SK-N-SH (cell line): ENCODE measurements around the gene GRIN2A. TPM values are rescaled to one million over a fixed set of nuclear protein-coding genes. Genes with fewer than 3 reads are reported as not detected.

Experiments
- CTCF ChIA-PET: fragments of 300-600, 350-600 bp; formaldehyde crosslinking; extraction: SDS; loops from one replicate; lab custom pipeline; 2021; lab: Yijun Ruan, JAX
- POLR2A ChIA-PET: fragments of 350-600 bp; sonication (Branson Sonifier 250); formaldehyde crosslinking; extraction: SDS; loops from one replicate; lab custom pipeline; 2020; ENCODE audit warnings: antibody characterized with exemption, inconsistent platforms; lab: Yijun Ruan, JAX
- DNase-seq: peaks from one replicate; pipeline ENCODE4 v3.0.0; 2012
- H2AFZ ChIP-seq: fragments of 200-600 bp; sonication (generic); 2 replicates; pipeline ENCODE4 v1.8.1; 2016; ENCODE audit warnings: antibody characterized with exemption, mild to moderate bottlenecking, low read depth
- H3F3A ChIP-seq: fragments of 200-600 bp; sonication (generic); replicated peaks from 2 replicates; pipeline ENCODE3; 2016; ENCODE audit warnings: antibody characterized with exemption, mild to moderate bottlenecking; ENCODE audit not compliant: insufficient read depth
- H3K27ac ChIP-seq, 2 experiments: fragments of 200-500 bp in 1 of 2; fragments of 200-600 bp in 1 of 2; sonication (Bioruptor generic) in 1 of 2; sonication (generic), shearing (Covaris generic) in 1 of 2; 2 replicates each; pipeline versions ENCODE4 v1.5.1 to v1.6.1; 2014 to 2016; ENCODE audit warnings: low read depth in 2 of 2, inconsistent platforms in 1 of 2, low read length in 1 of 2, mild to moderate bottlenecking in 1 of 2, mixed read lengths in 1 of 2
- H3K27me3 ChIP-seq: fragments of 200-600 bp; sonication (generic), shearing (Covaris generic); 2 replicates; pipeline ENCODE4 v1.6.1; 2016; ENCODE audit warnings: mixed run types; ENCODE audit not compliant: insufficient read depth
- H3K36me3 ChIP-seq, 2 experiments: fragments of 200-500 bp in 1 of 2; fragments of 200-600 bp in 1 of 2; sonication (Bioruptor generic) in 1 of 2; sonication (generic) in 1 of 2; replicated peaks in 1 of 2; 2 replicates each; pipeline versions ENCODE3 to v1.5.1; 2014 to 2016; ENCODE audit warnings: low read length in 1 of 2, mild to moderate bottlenecking in 1 of 2; ENCODE audit not compliant: insufficient read depth in 2 of 2, control insufficient read depth in 1 of 2
- H3K4me1 ChIP-seq, 2 experiments: fragments of 200-500 bp in 1 of 2; fragments of 200-600 bp in 1 of 2; sonication (Bioruptor generic) in 1 of 2; sonication (generic), shearing (Covaris generic) in 1 of 2; 2 replicates each; pipeline versions ENCODE4 v1.5.1 to v1.6.1; 2014 to 2016; ENCODE audit warnings: low read depth in 1 of 2, low read length in 1 of 2, mixed run types in 1 of 2; ENCODE audit not compliant: insufficient read depth in 2 of 2, control insufficient read depth in 1 of 2
- H3K4me2 ChIP-seq: fragments of 200-600 bp; sonication (generic), shearing (Covaris generic); 2 replicates; pipeline ENCODE4 v1.6.1; 2017; ENCODE audit warnings: mixed run types
- H3K4me3 ChIP-seq, 2 experiments: fragments of 200-500 bp in 1 of 2; fragments of 200-600 bp in 1 of 2; sonication (Bioruptor generic) in 1 of 2; sonication (generic), shearing (Covaris generic) in 1 of 2; 2 replicates each; pipeline versions ENCODE4 v1.5.1 to v1.8.1; 2014 to 2016; ENCODE audit warnings: low read depth in 2 of 2, inconsistent platforms in 1 of 2, low read length in 1 of 2, mild to moderate bottlenecking in 1 of 2, mixed read lengths in 1 of 2, moderate library complexity in 1 of 2
- H3K79me2 ChIP-seq: fragments of 200-600 bp; sonication (generic); 2 replicates; pipeline ENCODE4 v1.8.1; 2017; ENCODE audit warnings: mild to moderate bottlenecking; ENCODE audit not compliant: insufficient read depth
- H3K9ac ChIP-seq: fragments of 200-600 bp; sonication (generic); 2 replicates; pipeline ENCODE4 v1.6.1; 2017; ENCODE audit warnings: mixed run types
- H3K9me2 ChIP-seq: fragments of 200-600 bp; sonication (generic); 2 replicates; pipeline ENCODE4 v1.6.1; 2017; ENCODE audit warnings: mixed run types
- H3K9me3 ChIP-seq: fragments of 200-600 bp; sonication (generic); 2 replicates; pipeline ENCODE4 v1.6.1; 2017; ENCODE audit warnings: mixed run types, mild to moderate bottlenecking, moderate library complexity
- H4K20me1 ChIP-seq: fragments of 200-600 bp; sonication (generic); 2 replicates; pipeline ENCODE4 v1.6.1; 2017; ENCODE audit warnings: mild to moderate bottlenecking, mixed run types; ENCODE audit not compliant: insufficient read depth
- CHD2 ChIP-seq: fragments of 150-350 bp; IDR thresholded peaks from 2 replicates; pipeline ENCODE4 v1.6.1; 2018; ENCODE audit warnings: low read length; ENCODE audit not compliant: partially characterized antibody
- CTCF ChIP-seq: fragments of 200-600 bp; sonication (generic); IDR thresholded peaks from 2 replicates; pipeline ENCODE4 v1.6.1; 2017; ENCODE audit warnings: antibody characterized with exemption, mild to moderate bottlenecking, moderate library complexity
- EZH2phosphoT487 ChIP-seq: fragments of 200-600 bp; sonication (generic); IDR thresholded peaks from 2 replicates; pipeline ENCODE4 v1.6.1; 2017; ENCODE audit warnings: low read depth, mixed run types, mild to moderate bottlenecking, antibody characterized with exemption, moderate library complexity, borderline replicate concordance
- FOXJ3 ChIP-seq: sonication (generic); formaldehyde crosslinking; IDR thresholded peaks from 2 replicates; pipeline ENCODE4 v1.5.1; 2020; ENCODE audit warnings: mild to moderate bottlenecking, missing genetic modification reagents
- FOXM1 ChIP-seq: IDR thresholded peaks from 2 replicates; pipeline ENCODE4 v1.4.0; 2012; ENCODE audit warnings: low read depth, mild to moderate bottlenecking
- IRF3 ChIP-seq: fragments of 150-350 bp; IDR thresholded peaks from 2 replicates; pipeline ENCODE4 v1.6.1; 2016; ENCODE audit warnings: mild to moderate bottlenecking, low read depth, low read length
- JUND ChIP-seq: IDR thresholded peaks from 2 replicates; pipeline ENCODE4 v1.4.0; 2012
- NRF1 ChIP-seq: IDR thresholded peaks from 2 replicates; pipeline ENCODE4 v1.6.1; 2012; ENCODE audit warnings: low read depth, mild to moderate bottlenecking, low read length
- POLR2AphosphoS5 ChIP-seq: IDR thresholded peaks from 2 replicates; pipeline ENCODE4 v1.6.1; 2012; ENCODE audit warnings: low read depth, low read length
- RAD21 ChIP-seq: IDR thresholded peaks from 2 replicates; pipeline ENCODE4 v1.6.1; 2012; ENCODE audit warnings: mild to moderate bottlenecking, low read length
- SMC3 ChIP-seq: IDR thresholded peaks from 2 replicates; pipeline ENCODE4 v1.6.1; 2012; ENCODE audit warnings: low read depth, low read length, improper control_type of control experiment
- TEAD4 ChIP-seq: IDR thresholded peaks from 2 replicates; pipeline ENCODE4 v1.4.0; 2012; ENCODE audit warnings: mild to moderate bottlenecking, borderline replicate concordance; ENCODE audit not compliant: insufficient read depth
- YY1 ChIP-seq: IDR thresholded peaks from 2 replicates; pipeline ENCODE4 v1.4.0; 2012; ENCODE audit warnings: low read depth, mild to moderate bottlenecking
- WGBS: methylation state at CpG from one replicate; pipeline ENCODE4 v1.1.6; 2017; ENCODE audit warnings: low lambda C conversion rate; 5-methylcytosine and 5-hydroxymethylcytosine counted together
- polyA plus RNA-seq, 3 experiments: library from polyadenylated mRNA; depleted of rRNA; stranded (reverse); fragments of >200 nt; gene quantifications; 2 replicates each; pipeline ENCODE4 v1.2.3, GENCODE V29; 2012
- TF ChIP-seq, protein P1 (sequence below): IDR thresholded peaks from 2 replicates; pipeline ENCODE4; 2012

The GRIN2A gene
- polyA plus RNA-seq, 1 of the 3 experiments (the other 2 are of a cell fraction) = not detected

GRCh38 chr16:9843424-9844018 lies 338.7 kb downstream of the GRIN2A start:
- Histone ChIP-seq H3K27ac (no peak overlapping the region), H3K4me1 (no peaks in the 10 kb centered on the region), H3K9me2 (no peaks in the 10 kb centered on the region), H2AFZ (no peak overlapping the region), H3K79me2 (no peaks in the 10 kb centered on the region), H4K20me1 (no peaks in the 10 kb centered on the region), H3K4me3 (no peak overlapping the region), H3K27me3 (no peaks in the 10 kb centered on the region), H3K9ac (no peak overlapping the region), H3K4me2 (no peak overlapping the region), H3K9me3 (no peaks in the 10 kb centered on the region), H3K36me3 (no peaks in the 10 kb centered on the region), H3F3A (no peaks in the 10 kb centered on the region)
- ChIA-PET POLR2A (no interaction called here), CTCF (no interaction called here)
- no peak for TF ChIP-seq SMC3
- no peak for TF ChIP-seq EZH2phosphoT487
- TF ChIP-seq, protein P1, sequence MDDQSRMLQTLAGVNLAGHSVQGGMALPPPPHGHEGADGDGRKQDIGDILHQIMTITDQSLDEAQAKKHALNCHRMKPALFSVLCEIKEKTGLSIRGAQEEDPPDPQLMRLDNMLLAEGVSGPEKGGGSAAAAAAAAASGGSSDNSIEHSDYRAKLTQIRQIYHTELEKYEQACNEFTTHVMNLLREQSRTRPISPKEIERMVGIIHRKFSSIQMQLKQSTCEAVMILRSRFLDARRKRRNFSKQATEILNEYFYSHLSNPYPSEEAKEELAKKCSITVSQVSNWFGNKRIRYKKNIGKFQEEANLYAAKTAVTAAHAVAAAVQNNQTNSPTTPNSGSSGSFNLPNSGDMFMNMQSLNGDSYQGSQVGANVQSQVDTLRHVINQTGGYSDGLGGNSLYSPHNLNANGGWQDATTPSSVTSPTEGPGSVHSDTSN = no peak
- 31% methylated on average over 3 of the region's 3 CpGs for WGBS
- no peak for DNase-seq

DNA sequence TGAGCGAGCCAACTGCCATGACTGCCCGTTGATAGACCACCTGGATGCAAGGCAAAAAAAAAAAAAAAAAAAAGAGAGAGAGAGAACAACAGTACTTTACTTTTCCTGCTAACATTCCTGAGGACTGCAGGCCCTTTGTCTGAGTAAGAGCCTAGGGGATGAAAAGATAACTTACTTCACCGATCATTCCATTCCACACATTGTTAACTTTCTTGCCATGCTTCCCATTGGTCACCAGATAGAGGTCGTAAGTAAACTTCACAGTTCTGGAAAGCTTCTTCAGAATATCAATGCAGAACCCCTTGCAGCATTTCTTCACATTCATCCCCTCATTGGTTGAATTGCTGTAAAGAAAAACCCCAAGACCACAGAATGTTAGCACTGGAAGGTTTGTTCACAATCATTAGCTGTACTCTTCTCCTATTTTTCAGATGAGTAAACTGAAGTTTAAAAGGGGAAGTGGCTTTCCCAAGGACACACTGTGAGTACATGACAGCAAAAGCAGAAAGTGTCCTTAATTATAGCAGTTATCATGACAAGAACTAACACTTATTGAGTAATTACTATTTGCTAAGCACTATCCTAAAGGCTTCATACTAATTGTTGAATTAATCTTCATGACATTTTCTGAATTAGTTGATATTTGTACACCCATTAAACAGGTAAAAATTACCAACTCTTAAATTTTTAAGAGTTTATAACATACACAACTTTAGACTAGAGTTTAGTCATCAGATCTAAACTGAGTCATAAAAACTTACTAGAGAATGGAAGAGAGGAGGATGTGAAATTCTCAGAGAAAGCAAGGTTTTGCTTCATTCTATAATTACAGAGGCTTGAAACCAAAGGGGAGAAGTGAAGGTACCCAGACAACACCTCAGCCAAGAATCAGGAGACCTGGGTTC lies 341.2 kb downstream of the GRIN2A start:
- no peaks in the 10 kb centered on the region for H4K20me1 ChIP-seq
- no peaks in the 10 kb centered on the region for H3K79me2 ChIP-seq
- no peaks in the 10 kb centered on the region for H3K9me3 ChIP-seq
- DNase-seq = no peak
- H3K9me2 ChIP-seq = no peaks in the 10 kb centered on the region
- H3K4me2 ChIP-seq = no peak overlapping the region
- H3K27ac ChIP-seq = no peak overlapping the region
- no peaks in the 10 kb centered on the region for H3K36me3 ChIP-seq
- ChIA-PET CTCF (no interaction called here), POLR2A (no interaction called here)
- no peak overlapping the region for H3K9ac ChIP-seq
- no peaks in the 10 kb centered on the region for H3K4me1 ChIP-seq
- TF ChIP-seq YY1 (no peak), CTCF (no peak), TEAD4 (no peak), JUND (no peak), FOXM1 (no peak), RAD21 (no peak), IRF3 (no peak), FOXJ3 (no peak), POLR2AphosphoS5 (no peak), EZH2phosphoT487 (no peak), NRF1 (no peak), CHD2 (no peak)
- TF ChIP-seq, protein P1 = no peak
- 17% methylated on average over 4 of the region's 4 CpGs for WGBS
- H3K4me3 ChIP-seq = no peak overlapping the region
- H3K27me3 ChIP-seq = no peaks in the 10 kb centered on the region
- H3F3A ChIP-seq = no peaks in the 10 kb centered on the region
- no peak overlapping the region for H2AFZ ChIP-seq
